Mammary epithelial cell (primary cell): ENCODE measurements around the gene UBFD1.

ENCODE experiments used
- CTCF ChIP-seq, 2 donors: IDR thresholded peaks in 1 of 2; conservative IDR thresholded peaks in 1 of 2; 2 replicates each; pipeline ENCODE4 v1.5.1; 2011 to 2012; ENCODE audit warnings: inconsistent platforms in 2 of 2, low read length in 2 of 2, mild to moderate bottlenecking in 2 of 2, control low read depth in 1 of 2, low read depth in 1 of 2; ENCODE audit not compliant: insufficient read depth in 1 of 2; ENCODE audit errors: extremely low read depth in 1 of 2
- EZH2 ChIP-seq: IDR thresholded peaks from 2 replicates; pipeline ENCODE4 v1.6.1; 2012; ENCODE audit warnings: low read length, inconsistent platforms, borderline replicate concordance

- no peak for TF ChIP-seq CTCF (conservative IDR thresholded peaks at IDR 0.05 in 1 of 2, IDR thresholded peaks at IDR 0.05 in 1 of 2; ENCODE audit: extremely low read depth in 1 of 2, insufficient read depth in 1 of 2, low read depth in 1 of 2, low read length in 2 of 2)
- no peak for TF ChIP-seq EZH2
These were observed 47.2 kb upstream of the UBFD1 start, which contains the start of gene GGA2 for GRCh38 chr16:23510164-23510914.
